ENCODE results near the gene ALDH1A3. TPM values are rescaled to one million over a fixed set of nuclear protein-coding genes. Genes with fewer than 3 reads are reported as not detected.
A peak's percentile ranks its signal among the peaks of the same experiment; 100 is the strongest.

Gene ALDH1A3
- total RNA-seq, 1 experiment from 2014 or later: 248 TPM

GRCh38 chr15:100885116-100885515 is 5.5 kb downstream of the ALDH1A3 start:
- intact Hi-C loops (cut with micrococcal nuclease): no loop called here
- no TSS peak for BruUV-seq (replicated peaks)
- CTCF ChIA-PET: interaction anchor here (2.0 kb wide), 1 partner anchor 12 kb away, joined by 5 read pairs; no protein-coding TSS in a partner anchor

GRCh38 chr15:100885811-100886210 is 6.2 kb downstream of the ALDH1A3 start:
- Histone ChIP-seq H3K27me3 (ENCODE audit: insufficient read depth, low read length) (no peaks in the 10 kb centered on the region), H3K79me2 (ENCODE audit: insufficient read depth, low read length) (peaks cover 100% of the 10 kb centered on the region), H3K9ac (ENCODE audit: low read length) (no peak overlapping the region), H3K9me2 (ENCODE audit: insufficient read depth) (no peaks in the 10 kb centered on the region), H3K4me3 (replicated peaks in 1 of 2; ENCODE audit: low read depth in 1 of 2, low read length in 2 of 2) (no peak overlapping the region), H3K4me2 (ENCODE audit: low read length) (no peak overlapping the region), H2AFZ (ENCODE audit: low read depth, low read length, poor library complexity, severe bottlenecking) (no peak overlapping the region), H3K36me3 (ENCODE audit: control insufficient read depth in 1 of 2, insufficient read depth in 2 of 2, low read length in 2 of 2) (peaks cover 11 to 86% of the 10 kb centered on the region in 2 experiments; a peak in 3 of 4 replicates), H3K27ac (ENCODE audit: low read depth, low read length) (no peak overlapping the region), H3K4me1 (ENCODE audit: control insufficient read depth in 1 of 2, insufficient read depth in 2 of 2, low read length in 2 of 2) (peaks cover 7 to 18% of the 10 kb centered on the region in 2 experiments; a peak in 3 of 4 replicates), H4K20me1 (ENCODE audit: insufficient read depth) (peaks cover 48% of the 10 kb centered on the region), H3K9me3 (ENCODE audit: control insufficient read depth in 1 of 2, insufficient read depth in 1 of 2, low read depth in 1 of 2, low read length in 2 of 2) (no peaks in the 10 kb centered on the region)
- no peak for TF ChIP-seq FOSL1 (IDR thresholded peaks at IDR 0.05; ENCODE audit: low read depth)
- 0 out of 2 replicates have a peak, but pooled peaks have one; percentile 8 for TF ChIP-seq POLR2AphosphoS5 (IDR thresholded peaks at IDR 0.05; ENCODE audit: low read depth, low read length)
- DNase-seq (ENCODE audit: low read depth, low spot score) (no peak), ATAC-seq (no peak)
- ChIA-PET CTCF (interaction anchor here (2.0 kb wide), 1 partner anchor 13 kb away, joined by 5 read pairs; no protein-coding TSS in a partner anchor), RAD21 (ENCODE audit: low non-redundant PET in 1 of 2, low total read pairs in 2 of 2, uncharacterized antibody in 2 of 2, unreplicated experiment in 2 of 2) (no interaction called here), POLR2A (no interaction called here)
- intact Hi-C loops (cut with micrococcal nuclease): no loop called here
- BruUV-seq (replicated peaks): no TSS peak

More at GRCh38 chr15:100885116-100885515, 5.5 kb downstream of the ALDH1A3 start:
- RAD21 ChIA-PET (ENCODE audit: low non-redundant PET in 1 of 2, low total read pairs in 2 of 2, uncharacterized antibody in 2 of 2, unreplicated experiment in 2 of 2): no interaction called here
- Histone ChIP-seq H4K20me1 (ENCODE audit: insufficient read depth) (peaks cover 48% of the 10 kb centered on the region), H3K79me2 (ENCODE audit: insufficient read depth, low read length) (peaks cover 100% of the 10 kb centered on the region), H3K4me1 (ENCODE audit: control insufficient read depth in 1 of 2, insufficient read depth in 2 of 2, low read length in 2 of 2) (peaks cover 7 to 20% of the 10 kb centered on the region in 2 experiments; a peak in 3 of 4 replicates), H3K27me3 (ENCODE audit: insufficient read depth, low read length) (no peaks in the 10 kb centered on the region), H3K9me3 (ENCODE audit: control insufficient read depth in 1 of 2, insufficient read depth in 1 of 2, low read depth in 1 of 2, low read length in 2 of 2) (no peaks in the 10 kb centered on the region), H3K36me3 (ENCODE audit: control insufficient read depth in 1 of 2, insufficient read depth in 2 of 2, low read length in 2 of 2) (peaks cover 7 to 80% of the 10 kb centered on the region in 2 experiments; a peak in 3 of 4 replicates), H3K27ac (ENCODE audit: low read depth, low read length) (no peak overlapping the region), H2AFZ (ENCODE audit: low read depth, low read length, poor library complexity, severe bottlenecking) (no peak overlapping the region), H3K4me3 (replicated peaks in 1 of 2; ENCODE audit: low read depth in 1 of 2, low read length in 2 of 2) (no peak overlapping the region), H3K9me2 (ENCODE audit: insufficient read depth) (no peaks in the 10 kb centered on the region), H3K4me2 (ENCODE audit: low read length) (no peak overlapping the region), H3K9ac (ENCODE audit: low read length) (no peak overlapping the region)
- POLR2A ChIA-PET: no interaction called here
- DNase-seq (ENCODE audit: low read depth, low spot score): no peak
- no peak for ATAC-seq
- TF ChIP-seq RAD21 (IDR thresholded peaks at IDR 0.05; ENCODE audit: low read depth): no peak

Data from HCT116 (cell line).